Measurements from ENCODE around the gene CDHR5.

Gene CDHR5

GRCh38 chr11:607020-607780 lies 17.6 kb downstream of the CDHR5 start:
- ChIA-PET CTCF (interaction anchor here (0.6 to 1.2 kb wide), 4 partner anchors 18 to 116 kb away, joined by 3 to 4 read pairs (median 3); no protein-coding TSS in a partner anchor), POLR2A (no interaction called here)
- no peak for DNase-seq (ENCODE audit: extremely low spot score)
- TF ChIP-seq CTCF (IDR thresholded peaks at IDR 0.05; ENCODE audit: control extremely low read depth, extremely low read depth, low read depth, missing control alignments) = no peak

DNA sequence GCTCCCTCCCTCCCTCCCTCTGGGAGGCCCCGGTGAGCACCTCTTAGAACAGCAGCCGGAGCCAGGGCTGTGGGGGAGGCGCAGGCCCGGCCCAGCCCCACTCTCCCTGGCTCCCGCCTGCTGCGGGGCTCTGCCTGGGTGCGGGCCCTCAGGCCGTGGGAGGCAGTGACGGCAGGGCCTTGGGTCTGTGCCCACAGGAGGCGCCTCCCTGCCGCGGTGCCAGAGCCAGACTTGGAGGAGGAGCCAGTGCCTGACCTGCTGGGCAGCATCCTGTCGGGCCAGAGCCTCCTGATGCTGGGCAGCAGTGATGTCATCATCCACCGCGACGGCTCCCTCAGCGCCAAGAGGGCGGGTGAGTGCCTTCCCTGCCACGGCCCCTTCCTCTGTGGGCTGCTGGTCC lies 18.5 kb downstream of the CDHR5 start:
- CTCF ChIA-PET = interaction anchor here (0.6 to 1.0 kb wide), 2 partner anchors 31 to 116 kb away, joined by 3 read pairs; no protein-coding TSS in a partner anchor
- POLR2A ChIA-PET = no interaction called here
- no peak for DNase-seq (ENCODE audit: extremely low spot score)

GRCh38 chr11:605286-606129 lies 19.2 kb downstream of the CDHR5 start:
- no peak for DNase-seq (ENCODE audit: extremely low spot score)
- POLR2A ChIA-PET = no interaction called here
- CTCF ChIA-PET = no interaction called here
- TF ChIP-seq CTCF (IDR thresholded peaks at IDR 0.05; ENCODE audit: control extremely low read depth, extremely low read depth, low read depth, missing control alignments) = no peak

More for the DNA sequence above, 18.5 kb downstream of the CDHR5 start:
- TF ChIP-seq CTCF (IDR thresholded peaks at IDR 0.05; ENCODE audit: control extremely low read depth, extremely low read depth, low read depth, missing control alignments) = no peak

- ChIA-PET CTCF (no interaction called here), POLR2A (no interaction called here)
- TF ChIP-seq CTCF (IDR thresholded peaks at IDR 0.05; ENCODE audit: control extremely low read depth, extremely low read depth, low read depth, missing control alignments) = no peak
- DNase-seq (ENCODE audit: extremely low spot score) = no peak
These were observed 21.6 kb downstream of the CDHR5 start for GRCh38 chr11:603154-603553.

- no peak for DNase-seq (ENCODE audit: extremely low spot score)
- ChIA-PET CTCF (no interaction called here), POLR2A (no interaction called here)
- no peak for TF ChIP-seq CTCF (IDR thresholded peaks at IDR 0.05; ENCODE audit: control extremely low read depth, extremely low read depth, low read depth, missing control alignments)
These were observed 23.0 kb downstream of the CDHR5 start for GRCh38 chr11:601573-602245.

- POLR2A ChIA-PET = no interaction called here
- no peak for TF ChIP-seq CTCF (IDR thresholded peaks at IDR 0.05; ENCODE audit: control extremely low read depth, extremely low read depth, low read depth, missing control alignments)
- no peak for DNase-seq (ENCODE audit: extremely low spot score)
- CTCF ChIA-PET = no interaction called here
These were observed 26.6 kb downstream of the CDHR5 start for GRCh38 chr11:598005-598680.

Data from GM10248 (cell line).